Heart right ventricle (tissue), 16 donors: Measurements from ENCODE around the gene COL1A2. TPM values are rescaled to one million over a fixed set of nuclear protein-coding genes. Genes with fewer than 3 reads are reported as not detected.

Source experiments
- ATAC-seq, 8 donors: fragments of 200-7000 bp; cut with Tn5 transposase; one replicate each; pipeline ENCODE4 v1.9.1; 2020; ENCODE audit warnings: mild to moderate bottlenecking in 8 of 8, moderate library complexity in 8 of 8, moderate number of reproducible peaks in 1 of 8
- DNase-seq, 2 donors: peaks; one replicate each; pipeline ENCODE4 v3.0.0-alpha.2; 2020
- H3K27ac ChIP-seq, 10 donors: fragments of 200-600 bp; sonication (generic) in 2 of 10; one replicate each; pipeline versions ENCODE4 v1.5.0 to v1.8.0; 2020 to 2022; ENCODE audit warnings: mild to moderate bottlenecking in 3 of 10
- H3K27me3 ChIP-seq, 7 donors: fragments of 200-600 bp; one replicate each; pipeline ENCODE4 v1.8.0; 2021 to 2022; ENCODE audit warnings: mild to moderate bottlenecking in 2 of 7
- H3K36me3 ChIP-seq, 9 donors: fragments of 200-600 bp; sonication (generic) in 1 of 9; one replicate each; pipeline versions ENCODE4 v1.5.0 to v1.8.0; 2020 to 2022; ENCODE audit warnings: mild to moderate bottlenecking in 2 of 9
- H3K4me1 ChIP-seq, 9 donors: fragments of 200-600 bp; sonication (generic) in 1 of 9; one replicate each; pipeline versions ENCODE4 v1.5.0 to v1.8.0; 2020 to 2022; ENCODE audit warnings: mild to moderate bottlenecking in 4 of 9
- H3K4me3 ChIP-seq, 10 donors: fragments of 200-600 bp; sonication (generic) in 2 of 10; one replicate each; pipeline versions ENCODE4 v1.5.0 to v1.8.0; 2020 to 2022; ENCODE audit warnings: mild to moderate bottlenecking in 7 of 10, moderate library complexity in 2 of 10
- H3K9me3 ChIP-seq, 11 donors: fragments of 200-600 bp in 10 of 11; sonication (generic) in 2 of 11; one replicate each; pipeline versions ENCODE4 v1.5.0 to v1.8.0; 2013 to 2022; ENCODE audit warnings: mild to moderate bottlenecking in 2 of 11, control low read depth in 1 of 11, moderate library complexity in 1 of 11
- WGBS, 2 donors: extraction: QIAGEN DNeasy Blood & Tissue Kit; methylation state at CpG; one replicate each; pipeline ENCODE4 v1.1.7; 2013; ENCODE audit warnings: inconsistent platforms in 1 of 2; 5-methylcytosine and 5-hydroxymethylcytosine counted together
- intact Hi-C, 10 donors: fragments of 100-400 bp; cut with DNase I; formaldehyde crosslinking; loops; one replicate each; pipeline versions ENCODE4 v1.11.1 to v1.14.2; 2022
- polyA plus RNA-seq, 2 donors: library from polyadenylated mRNA; stranded (reverse); fragments of 200-250 nt; gene quantifications; one replicate each; pipeline ENCODE4 v1.2.3, GENCODE V29; 2013
- total RNA-seq, 10 donors: library from RNA; stranded (reverse); fragmentation: NEBNext Ultra II Directional in 3 of 10; extraction: Animal tissue kit (Norgen Biotek cat#: 25700) in 3 of 10; gene quantifications; one replicate each; pipeline versions ENCODE4 v1.2.1 to v1.2.4, GENCODE V29; 2021 to 2023
- TF ChIP-seq, protein P1 (sequence below), 9 donors: fragments of 200-600 bp; sonication (generic) in 2 of 9; IDR thresholded peaks; one replicate each; pipeline versions ENCODE4 v1.5.0 to v1.8.0; 2021 to 2022; ENCODE audit warnings: antibody characterized with exemption in 9 of 9, mild to moderate bottlenecking in 5 of 9, moderate library complexity in 1 of 9
- donor health status: Arrhythmogenic right ventricular cardiomyopathy.
- donor health status: ischemic (EF 13 %, LVEDD 7.1; RV severe dilation, severe dysfunction).
- donor health status: healthy with polysubstance abuse.
- donor health status: DM: no; HTN: yes; CAD: no.
- donor health status: DM: no; HTN: no; CAD: no.
- donor health status: ischemic (EF 25% LVEDD 6.9; RV normal size, moderate dysfunction).
- donor health status: ischemic (EF 25% LVEDD 5.7; RV mildly dilated, moderate dysfunction).
- donor health status: healthy.
- donor health status: DM: yes; HTN: yes; CAD: no.
- donor health status: Ischemic cardiomyopathy.
- donor health status: ischemic (EF 35%, LVEDD 5.7; RV mildly dilated, moderate dysfunction).
- donor health status: nonischemic (EF 11% LVEDD 7.7; RV severe dilation, severe dysfunction).
- donor health status: DM: yes; HTN: yes; CAD: no.
- donor health status: PGD.
- donor health status: ischemic (EF 29% LVEDD 5.4; RV normal size, mild dysfunction).
- donor health status: nonischemic (EF 23%, LVEDD 6.1; RV moderate dilation, normal function).

COL1A2 gene
- total and polyA plus RNA-seq, 12 donors, result 45.2 to 428 (median 91.0) TPM

DNA sequence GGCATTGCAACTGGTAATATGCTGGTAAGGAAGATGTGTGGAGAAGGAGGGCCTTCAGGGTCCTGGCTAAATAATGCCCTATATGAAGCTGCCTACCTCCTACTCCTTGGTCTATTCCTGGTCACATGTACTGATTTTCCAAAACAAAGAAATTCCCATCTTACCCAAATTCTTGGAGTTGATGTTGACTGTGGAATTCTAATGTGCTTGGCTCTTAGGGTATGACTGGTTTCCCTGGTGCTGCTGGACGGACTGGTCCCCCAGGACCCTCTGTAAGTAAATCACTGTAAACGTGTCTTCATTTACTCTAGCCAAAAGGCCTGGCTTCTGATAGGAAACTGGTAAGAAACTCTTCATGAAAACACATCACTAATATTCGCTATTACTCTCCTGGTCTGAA lies 27.0 kb downstream of the COL1A2 start:
- TF ChIP-seq, protein P1, sequence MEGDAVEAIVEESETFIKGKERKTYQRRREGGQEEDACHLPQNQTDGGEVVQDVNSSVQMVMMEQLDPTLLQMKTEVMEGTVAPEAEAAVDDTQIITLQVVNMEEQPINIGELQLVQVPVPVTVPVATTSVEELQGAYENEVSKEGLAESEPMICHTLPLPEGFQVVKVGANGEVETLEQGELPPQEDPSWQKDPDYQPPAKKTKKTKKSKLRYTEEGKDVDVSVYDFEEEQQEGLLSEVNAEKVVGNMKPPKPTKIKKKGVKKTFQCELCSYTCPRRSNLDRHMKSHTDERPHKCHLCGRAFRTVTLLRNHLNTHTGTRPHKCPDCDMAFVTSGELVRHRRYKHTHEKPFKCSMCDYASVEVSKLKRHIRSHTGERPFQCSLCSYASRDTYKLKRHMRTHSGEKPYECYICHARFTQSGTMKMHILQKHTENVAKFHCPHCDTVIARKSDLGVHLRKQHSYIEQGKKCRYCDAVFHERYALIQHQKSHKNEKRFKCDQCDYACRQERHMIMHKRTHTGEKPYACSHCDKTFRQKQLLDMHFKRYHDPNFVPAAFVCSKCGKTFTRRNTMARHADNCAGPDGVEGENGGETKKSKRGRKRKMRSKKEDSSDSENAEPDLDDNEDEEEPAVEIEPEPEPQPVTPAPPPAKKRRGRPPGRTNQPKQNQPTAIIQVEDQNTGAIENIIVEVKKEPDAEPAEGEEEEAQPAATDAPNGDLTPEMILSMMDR (IDR thresholded peaks at IDR 0.05), result no peak
- Histone ChIP-seq H3K4me3 (no peak overlapping the region), H3K9me3 (no peaks in the 10 kb centered on the region), H3K27me3 (no peaks in the 10 kb centered on the region), H3K36me3 (peaks cover 0 to 100% (median 14%) of the 10 kb centered on the region in 9 donors), H3K4me1 (peaks cover 0 to 2% (median 0%) of the 10 kb centered on the region in 9 donors), H3K27ac (no peak overlapping the region)
- 72 to 78% methylated on average over 3 of the region's 3 CpGs for WGBS, 2 donors
- intact Hi-C loops, result loop anchor here in 1 of 10 donors (10.0 kb wide), 1 partner anchor 127 kb away; no protein-coding TSS in a partner anchor
- no peak for ATAC-seq
- no peak for DNase-seq

DNA sequence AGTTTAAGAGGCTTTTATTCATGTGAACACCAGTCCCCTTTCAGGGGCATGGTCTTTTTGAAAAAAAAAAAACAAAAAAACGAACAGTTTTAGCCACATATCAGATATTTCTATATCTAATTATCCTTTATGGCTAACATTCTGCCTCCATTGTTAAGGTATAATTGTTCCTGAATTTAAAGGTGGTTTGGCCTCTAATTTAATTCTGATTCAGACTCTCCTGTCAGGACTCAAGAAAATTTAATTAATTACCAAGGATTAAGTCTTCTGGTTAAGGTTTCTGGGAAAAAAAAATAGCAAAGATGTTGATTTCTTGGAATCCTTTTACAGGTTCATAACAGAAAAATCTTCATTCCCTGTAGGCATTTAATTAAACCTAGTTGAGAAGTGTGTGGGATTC lies 27.4 kb downstream of the COL1A2 start:
- no peak overlapping the region for H3K4me3 ChIP-seq
- no peaks in the 10 kb centered on the region for H3K9me3 ChIP-seq
- DNase-seq (no peak), ATAC-seq (no peak)
- H3K27ac ChIP-seq, result no peak overlapping the region
- intact Hi-C loops, result loop anchor here in 1 of 10 donors (10.0 kb wide), 1 partner anchor 127 kb away; no protein-coding TSS in a partner anchor
- H3K36me3 ChIP-seq, result peaks cover 0 to 100% (median 14%) of the 10 kb centered on the region in 9 donors
- peaks cover 0 to 2% (median 0%) of the 10 kb centered on the region in 9 donors for H3K4me1 ChIP-seq
- 59 to 61% methylated on average over 1 of the region's 1 CpG for WGBS, 2 donors
- no peaks in the 10 kb centered on the region for H3K27me3 ChIP-seq
- TF ChIP-seq, protein P1 (IDR thresholded peaks at IDR 0.05), result no peak

DNA sequence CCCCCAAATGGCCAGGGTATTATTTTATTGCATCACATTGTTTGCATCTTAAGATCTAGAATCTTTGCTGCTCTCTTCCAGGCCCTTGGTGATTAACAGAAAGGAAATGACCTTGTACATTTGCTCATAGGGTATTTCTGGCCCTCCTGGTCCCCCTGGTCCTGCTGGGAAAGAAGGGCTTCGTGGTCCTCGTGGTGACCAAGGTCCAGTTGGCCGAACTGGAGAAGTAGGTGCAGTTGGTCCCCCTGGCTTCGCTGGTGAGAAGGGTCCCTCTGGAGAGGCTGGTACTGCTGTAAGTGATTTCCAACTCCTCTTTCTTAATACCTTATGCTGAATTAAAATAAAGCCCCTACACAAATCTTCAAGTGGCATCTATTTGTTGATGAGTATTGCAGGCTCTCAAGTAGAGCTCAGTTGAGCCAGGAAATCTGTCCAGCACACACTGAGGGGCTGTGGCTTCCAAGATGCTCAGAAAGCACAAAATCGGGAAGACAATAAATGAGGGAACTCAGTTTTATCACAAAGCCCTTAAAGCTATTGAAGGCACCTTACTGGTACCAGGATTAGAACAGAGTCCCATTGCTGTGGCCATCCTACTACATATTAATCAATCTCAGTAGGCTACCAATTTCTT lies 28.2 kb downstream of the COL1A2 start:
- Histone ChIP-seq H3K4me3 (no peak overlapping the region), H3K27me3 (no peaks in the 10 kb centered on the region), H3K4me1 (no peaks in the 10 kb centered on the region), H3K27ac (peak overlapping the region in 1 of 10 donors; percentile 8), H3K9me3 (no peaks in the 10 kb centered on the region), H3K36me3 (peaks cover 0 to 100% (median 14%) of the 10 kb centered on the region in 9 donors)
- no peak for DNase-seq
- WGBS, 2 donors, result 82 to 91% methylated on average over 5 of the region's 5 CpGs
- TF ChIP-seq, protein P1 (IDR thresholded peaks at IDR 0.05), result no peak
- no peak for ATAC-seq
- intact Hi-C loops, result loop anchor here in 1 of 10 donors (10.0 kb wide), 1 partner anchor 128 kb away; no protein-coding TSS in a partner anchor

DNA sequence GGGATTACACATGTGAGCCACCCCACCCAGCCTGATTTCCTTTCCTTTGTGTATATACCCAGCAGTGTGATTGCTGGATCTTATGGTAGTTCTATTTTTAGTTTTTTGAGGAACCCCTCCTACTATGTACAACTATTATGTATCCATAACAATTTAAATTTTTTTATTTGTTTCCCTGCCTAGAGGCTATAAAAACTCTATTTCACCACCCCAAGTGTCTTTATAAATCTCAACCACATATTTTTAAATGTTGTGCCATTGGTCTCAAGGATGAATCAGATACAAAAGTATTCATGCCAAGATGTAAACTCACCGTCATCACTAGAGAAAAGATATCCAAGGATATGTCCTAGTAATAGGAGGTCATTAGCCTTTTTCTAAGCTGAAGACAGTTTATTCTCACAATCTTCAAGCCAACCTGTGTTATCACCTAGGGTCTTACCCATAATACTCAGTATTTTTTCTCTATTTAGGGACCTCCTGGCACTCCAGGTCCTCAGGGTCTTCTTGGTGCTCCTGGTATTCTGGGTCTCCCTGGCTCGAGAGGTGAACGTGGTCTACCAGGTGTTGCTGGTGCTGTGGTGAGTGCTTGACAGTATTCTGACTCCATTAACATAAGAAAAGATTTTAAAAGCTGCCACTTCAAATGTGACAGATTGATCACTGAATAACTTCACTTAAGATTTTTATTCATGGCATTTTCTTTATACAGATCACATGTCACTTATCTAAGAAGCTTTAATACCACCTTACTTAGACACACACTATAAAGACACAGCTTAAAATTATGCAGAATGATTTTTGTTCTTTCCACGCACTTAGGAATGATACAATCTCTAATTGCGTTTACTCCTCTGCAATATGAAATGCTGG lies 29.4 kb downstream of the COL1A2 start:
- TF ChIP-seq, protein P1 (IDR thresholded peaks at IDR 0.05), result no peak
- Histone ChIP-seq H3K27ac (no peak overlapping the region), H3K27me3 (no peaks in the 10 kb centered on the region), H3K4me1 (no peaks in the 10 kb centered on the region), H3K36me3 (peaks cover 0 to 100% (median 14%) of the 10 kb centered on the region in 9 donors), H3K9me3 (no peaks in the 10 kb centered on the region), H3K4me3 (no peak overlapping the region)
- 80 to 86% methylated on average over 5 of the region's 5 CpGs for WGBS, 2 donors
- intact Hi-C loops, result loop anchor here in 1 of 10 donors (10.0 kb wide), 1 partner anchor 129 kb away; no protein-coding TSS in a partner anchor
- DNase-seq, result no peak
- ATAC-seq, result no peak
